NOMO-1 treated with dmso at 0.1 percent for 144 hours (cell line): ENCODE results near the gene TBX3.

Experiments used
- DNase-seq: peaks from one replicate; lab custom pipeline; 2025; ENCODE audit not compliant: unreplicated experiment; lab: John Stamatoyannopoulos, UW

Gene TBX3

GRCh38 chr12:114668886-114669288 is 15.1 kb downstream of the TBX3 start:
- no peak for DNase-seq

GRCh38 chr12:114668151-114668885 is 15.7 kb downstream of the TBX3 start:
- DNase-seq = peak; percentile 58

- no peak for DNase-seq
Measured at GRCh38 chr12:114667669-114668150, 16.3 kb downstream of the TBX3 start.

GRCh38 chr12:114666746-114667668 is 17.0 kb downstream of the TBX3 start:
- no peak for DNase-seq

GRCh38 chr12:114665411-114666260 is 18.3 kb downstream of the TBX3 start:
- no peak for DNase-seq

GRCh38 chr12:114664651-114665320 is 19.2 kb downstream of the TBX3 start:
- no peak for DNase-seq

- peak; percentile 12 for DNase-seq
Measured at GRCh38 chr12:114662512-114663177, 21.3 kb downstream of the TBX3 start.

GRCh38 chr12:114661245-114661644 is 22.7 kb downstream of the TBX3 start:
- no peak for DNase-seq

GRCh38 chr12:114659084-114659483 is 24.9 kb downstream of the TBX3 start:
- DNase-seq = no peak

GRCh38 chr12:114658002-114658441 is 26.0 kb downstream of the TBX3 start:
- no peak for DNase-seq

GRCh38 chr12:114657597-114657920 is 26.4 kb downstream of the TBX3 start:
- DNase-seq = no peak

- DNase-seq = no peak
Measured at GRCh38 chr12:114656906-114657596, 26.9 kb downstream of the TBX3 start.

- no peak for DNase-seq
Measured at GRCh38 chr12:114655934-114656749, 27.8 kb downstream of the TBX3 start.

- DNase-seq = no peak
Measured at GRCh38 chr12:114649585-114649984, 34.4 kb downstream of the TBX3 start.

GRCh38 chr12:114648711-114649110 is 35.3 kb downstream of the TBX3 start:
- DNase-seq = no peak

GRCh38 chr12:114638790-114639435 is 45.1 kb downstream of the TBX3 start:
- DNase-seq = no peak

- no peak for DNase-seq
Measured at GRCh38 chr12:114636723-114637480, 47.1 kb downstream of the TBX3 start.
